H1 (cell line): ENCODE measurements around the gene SLC26A11. TPM values are rescaled to one million over a fixed set of nuclear protein-coding genes. Genes with fewer than 3 reads are reported as not detected.
A peak's percentile ranks its signal among the peaks of the same experiment; 100 is the strongest.

Source experiments
- CTCF ChIA-PET: fragments of 300-600 bp; sonication (Branson Sonifier 250); formaldehyde crosslinking; loops from one replicate; lab custom pipeline; 2021; ENCODE audit not compliant: partially characterized antibody; lab: Charles Lee
- POLR2A ChIA-PET: fragments of 300-600 bp; sonication (Branson Sonifier 250); formaldehyde crosslinking; loops from one replicate; lab custom pipeline; 2021; ENCODE audit warnings: inconsistent platforms; ENCODE audit not compliant: partially characterized antibody; lab: Charles Lee
- DNase-seq, 2 experiments: peaks; one replicate each; pipeline versions ENCODE4 v3.0.0 to v3.0.0-alpha.2; 2010 to 2022; ENCODE audit warnings: low spot score in 2 of 2, low read depth in 1 of 2, mixed read lengths in 1 of 2
- FAIRE-seq: peaks from 2 replicates; lab custom pipeline; 2011; peaks lifted over from hg19 to GRCh38; lab: Jason Lieb, UNC
- H2AFZ ChIP-seq: 2 replicates; pipeline ENCODE4 v1.8.1; 2012; ENCODE audit warnings: low read length, inconsistent platforms
- H2AK5ac ChIP-seq: 2 replicates; pipeline ENCODE4 v1.6.1; 2013; ENCODE audit warnings: low read depth, low read length
- H2BK120ac ChIP-seq: replicated peaks from 2 replicates; pipeline ENCODE3; 2013; ENCODE audit warnings: low read depth, low read length, inconsistent platforms
- H2BK12ac ChIP-seq: 2 replicates; pipeline ENCODE4 v1.6.1; 2013; ENCODE audit warnings: low read depth, low read length
- H2BK15ac ChIP-seq: 2 replicates; pipeline ENCODE4 v1.6.1; 2013; ENCODE audit warnings: low read length
- H2BK20ac ChIP-seq: 2 replicates; pipeline ENCODE4 v1.6.1; 2013; ENCODE audit warnings: low read length
- H2BK5ac ChIP-seq: 2 replicates; pipeline ENCODE4 v1.6.1; 2013; ENCODE audit warnings: low read depth, low read length
- H3K14ac ChIP-seq: 2 replicates; pipeline ENCODE4 v1.6.1; 2013; ENCODE audit warnings: inconsistent platforms; ENCODE audit not compliant: insufficient read length
- H3K18ac ChIP-seq: 2 replicates; pipeline ENCODE4 v1.6.1; 2013; ENCODE audit warnings: low read length; ENCODE audit errors: extremely low read depth
- H3K23ac ChIP-seq: 2 replicates; pipeline ENCODE4 v1.6.1; 2013; ENCODE audit warnings: inconsistent platforms; ENCODE audit not compliant: insufficient read length
- H3K23me2 ChIP-seq: 2 replicates; pipeline ENCODE4 v1.6.1; 2013; ENCODE audit warnings: low read depth, low read length
- H3K27ac ChIP-seq: 2 replicates; pipeline ENCODE4 v1.6.1; 2011; ENCODE audit warnings: low read depth, low read length, inconsistent platforms
- H3K27me3 ChIP-seq, 4 experiments: replicated peaks in 1 of 4; 1 replicate in 1 of 4; 2 replicates in 3 of 4; pipeline versions ENCODE4 v1.6.1 to v1.8.1; 2011 to 2013; ENCODE audit warnings: low read length in 3 of 4, mild to moderate bottlenecking in 3 of 4, inconsistent platforms in 2 of 4, mixed read lengths in 2 of 4, moderate library complexity in 1 of 4; ENCODE audit not compliant: control insufficient read depth in 3 of 4, insufficient read depth in 3 of 4; ENCODE audit errors: extremely low read depth in 1 of 4
- H3K36me3 ChIP-seq, 4 experiments: 2 replicates each; pipeline versions ENCODE4 v1.6.1 to v1.8.1; 2011 to 2013; ENCODE audit warnings: mild to moderate bottlenecking in 4 of 4, low read length in 3 of 4, moderate library complexity in 2 of 4, control low read depth in 1 of 4, inconsistent platforms in 1 of 4; ENCODE audit not compliant: insufficient read depth in 4 of 4, control insufficient read depth in 2 of 4
- H3K4ac ChIP-seq: replicated peaks from 2 replicates; pipeline ENCODE3; 2013; ENCODE audit warnings: low read length, low read depth, mixed read lengths, inconsistent platforms; ENCODE audit not compliant: insufficient read length
- H3K4me1 ChIP-seq, 4 experiments: replicated peaks in 1 of 4; 1 replicate in 1 of 4; 2 replicates in 3 of 4; pipeline versions ENCODE4 v1.6.1 to v1.8.1; 2011 to 2013; ENCODE audit warnings: low read length in 3 of 4, inconsistent platforms in 2 of 4, mixed read lengths in 1 of 4; ENCODE audit not compliant: insufficient read depth in 4 of 4, control insufficient read depth in 3 of 4
- H3K4me2 ChIP-seq, 2 experiments: 2 replicates each; pipeline versions ENCODE4 v1.6.1 to v1.8.1; 2011 to 2013; ENCODE audit warnings: low read depth in 2 of 2, low read length in 2 of 2, control low read depth in 1 of 2, inconsistent platforms in 1 of 2, mild to moderate bottlenecking in 1 of 2; ENCODE audit not compliant: insufficient read depth in 1 of 2
- H3K4me3 ChIP-seq, 4 experiments: fragments of 200-600, 300-600 bp in 1 of 4; sonication (generic), shearing (Covaris generic), sonication (Bioruptor Twin) in 1 of 4; 2 replicates each; pipeline versions ENCODE4 v1.5.1 to v1.8.1; 2011 to 2016; ENCODE audit warnings: low read length in 4 of 4, low read depth in 3 of 4, control low read depth in 2 of 4, inconsistent platforms in 2 of 4, mild to moderate bottlenecking in 2 of 4, mixed read lengths in 1 of 4, moderate library complexity in 1 of 4; ENCODE audit not compliant: insufficient read depth in 2 of 4; ENCODE audit errors: extremely low read depth in 1 of 4
- H3K56ac ChIP-seq: replicated peaks from 2 replicates; pipeline ENCODE3; 2013; ENCODE audit warnings: low read depth, mild to moderate bottlenecking, mixed read lengths, low read length, inconsistent platforms; ENCODE audit not compliant: insufficient read length
- H3K79me1 ChIP-seq: 2 replicates; pipeline ENCODE4 v1.6.1; 2013; ENCODE audit warnings: low read depth, low read length, control low read depth
- H3K79me2 ChIP-seq, 2 experiments: 2 replicates each; pipeline versions ENCODE4 v1.6.1 to v1.8.1; 2012 to 2013; ENCODE audit warnings: low read length in 2 of 2, mild to moderate bottlenecking in 2 of 2, inconsistent platforms in 1 of 2; ENCODE audit not compliant: insufficient read depth in 2 of 2, control insufficient read depth in 1 of 2
- H3K9ac ChIP-seq, 4 experiments: replicated peaks in 1 of 4; 1 replicate in 1 of 4; 2 replicates in 3 of 4; pipeline versions ENCODE4 v1.6.1 to v1.8.1; 2011 to 2013; ENCODE audit warnings: low read depth in 3 of 4, low read length in 3 of 4, control low read depth in 2 of 4, mild to moderate bottlenecking in 2 of 4, moderate library complexity in 2 of 4, inconsistent platforms in 1 of 4; ENCODE audit errors: extremely low read depth in 1 of 4
- H3K9me3 ChIP-seq, 2 experiments: 2 replicates each; pipeline versions ENCODE4 v1.6.1 to v1.8.1; 2012 to 2013; ENCODE audit warnings: mild to moderate bottlenecking in 2 of 2, moderate library complexity in 2 of 2, control low read depth in 1 of 2, inconsistent platforms in 1 of 2, low read depth in 1 of 2, low read length in 1 of 2, mixed read lengths in 1 of 2; ENCODE audit not compliant: insufficient read depth in 2 of 2
- H4K20me1 ChIP-seq, 2 experiments: replicated peaks in 1 of 2; 2 replicates each; pipeline versions ENCODE3 to v1.8.1; 2011 to 2013; ENCODE audit warnings: inconsistent platforms in 2 of 2, low read length in 2 of 2, mild to moderate bottlenecking in 1 of 2; ENCODE audit not compliant: insufficient read depth in 2 of 2, control insufficient read depth in 1 of 2
- H4K5ac ChIP-seq: 2 replicates; pipeline ENCODE4 v1.6.1; 2013; ENCODE audit warnings: low read length, low read depth, mixed read lengths, inconsistent platforms; ENCODE audit not compliant: insufficient read length
- H4K8ac ChIP-seq: 2 replicates; pipeline ENCODE4 v1.8.0; 2013; ENCODE audit warnings: mild to moderate bottlenecking, moderate library complexity, low read length, inconsistent platforms; ENCODE audit not compliant: insufficient read depth; ENCODE audit errors: extremely low read depth
- H4K91ac ChIP-seq: replicated peaks from 2 replicates; pipeline ENCODE3; 2013; ENCODE audit warnings: low read length, mixed read lengths, inconsistent platforms; ENCODE audit not compliant: insufficient read length
- BACH1 ChIP-seq: IDR thresholded peaks from 2 replicates; pipeline ENCODE4 v1.6.1; 2012; ENCODE audit warnings: low read length, improper control_type of control experiment
- CHD1 ChIP-seq: IDR thresholded peaks from 2 replicates; pipeline ENCODE4 v1.6.1; 2012; ENCODE audit warnings: low read depth, low read length, improper control_type of control experiment
- E2F6 ChIP-seq: IDR thresholded peaks from 2 replicates; pipeline ENCODE4 v1.6.1; 2012; ENCODE audit warnings: inconsistent platforms
- EZH2 ChIP-seq: fragments of 200-600 bp; sonication (generic); IDR thresholded peaks from 2 replicates; pipeline ENCODE4 v1.7.1; 2012; ENCODE audit warnings: low read depth, mild to moderate bottlenecking, moderate library complexity, low read length, inconsistent platforms; ENCODE audit not compliant: severe bottlenecking
- GTF2F1 ChIP-seq: IDR thresholded peaks from 2 replicates; pipeline ENCODE4 v1.6.1; 2012; ENCODE audit warnings: low read depth, low read length, improper control_type of control experiment, borderline replicate concordance
- KDM4A ChIP-seq: IDR thresholded peaks from one replicate; pipeline ENCODE4 v1.7.1; 2012; ENCODE audit warnings: low read depth, mild to moderate bottlenecking, moderate library complexity, low read length, inconsistent platforms; ENCODE audit not compliant: severe bottlenecking
- MAFK ChIP-seq: IDR thresholded peaks from 2 replicates; pipeline ENCODE4 v1.6.1; 2012; ENCODE audit warnings: low read depth, mild to moderate bottlenecking, improper control_type of control experiment, low read length
- POU5F1 ChIP-seq: IDR thresholded peaks from 2 replicates; pipeline ENCODE4 v1.6.1; 2011; ENCODE audit warnings: low read depth, mild to moderate bottlenecking, low read length, moderate library complexity
- RAD21 ChIP-seq, 2 experiments: IDR thresholded peaks in 1 of 2; conservative IDR thresholded peaks in 1 of 2; 2 replicates each; pipeline ENCODE4 v1.6.1; 2011; ENCODE audit warnings: low read depth in 2 of 2, low read length in 2 of 2, improper control_type of control experiment in 1 of 2, inconsistent platforms in 1 of 2, mild to moderate bottlenecking in 1 of 2, moderate library complexity in 1 of 2
- RFX5 ChIP-seq: IDR thresholded peaks from 2 replicates; pipeline ENCODE4 v1.6.1; 2011; ENCODE audit warnings: low read depth, low read length, improper control_type of control experiment, borderline replicate concordance
- RNF2 ChIP-seq: fragments of 200-900, 300-1000 bp; sonication (generic); IDR thresholded peaks from 2 replicates; pipeline ENCODE4 v1.7.1; 2016; ENCODE audit warnings: borderline replicate concordance, low read depth, mild to moderate bottlenecking, antibody characterized with exemption, low read length; ENCODE audit not compliant: poor library complexity, severe bottlenecking; ENCODE audit errors: missing control alignments
- SRF ChIP-seq: IDR thresholded peaks from 2 replicates; pipeline ENCODE4 v1.6.1; 2011; ENCODE audit warnings: mild to moderate bottlenecking, low read depth, low read length, moderate library complexity
- TEAD4 ChIP-seq: IDR thresholded peaks from 2 replicates; pipeline ENCODE4 v1.6.1; 2012; ENCODE audit warnings: low read depth, low read length, inconsistent platforms, mixed read lengths
- WGBS, 2 experiments: shearing (Covaris generic) in 1 of 2; methylation state at CpG; one replicate each; pipeline versions ENCODE4 v1.1.6 to v1.1.7; 2013 to 2015; ENCODE audit warnings: low lambda C conversion rate in 2 of 2, mixed read lengths in 2 of 2, inconsistent platforms in 1 of 2, low coverage in 1 of 2, missing lambda C conversion rate in 1 of 2; ENCODE audit not compliant: insufficient replicate concordance in 2 of 2, insufficient coverage in 1 of 2, insufficient read length in 1 of 2; ENCODE audit errors: extremely low coverage in 1 of 2, missing lambda C conversion rate in 1 of 2; 5-methylcytosine and 5-hydroxymethylcytosine counted together
- polyA plus RNA-seq, 7 experiments: library from polyadenylated mRNA; depleted of rRNA in 3 of 7; stranded (reverse) in 5 of 7; unstranded in 2 of 7; fragments of >200 nt in 5 of 7; fragments of 200-250 nt in 2 of 7; gene quantifications; 1 replicate in 5 of 7; 2 replicates in 1 of 7; 4 replicates in 1 of 7; pipeline versions ENCODE4 v1.2.1 to v1.2.3, GENCODE V29; 2011 to 2013; ENCODE audit warnings: missing spikeins in 2 of 7, mixed read lengths in 2 of 7
- total RNA-seq: library from RNA; stranded (reverse); fragmentation: NEBNext Ultra II Directional; extraction: Animal tissue kit (Norgen Biotek cat#: 25700); gene quantifications from 2 replicates; pipeline ENCODE4 v1.2.1, GENCODE V29; 2021

Gene SLC26A11
- total and polyA plus RNA-seq, 2 of the 8 experiments (the other 6 are each of a cell fraction or from before 2014, with no cell fraction given): 15.5 to 25.9 TPM

GRCh38 chr17:80209765-80210164 is 10.5 kb upstream of the SLC26A11 start:
- Histone ChIP-seq H3K14ac (no peak overlapping the region), H2BK5ac (no peak overlapping the region; the same call in 1 of the 2 replicates), H3K9ac (no peak overlapping the region), H3K23me2 (no peaks in the 10 kb centered on the region), H3K27me3 (no peaks in the 10 kb centered on the region), H3K18ac (no peak overlapping the region), H3K9me3 (no peaks in the 10 kb centered on the region), H2BK12ac (no peak overlapping the region), H3K4me3 (no peak overlapping the region), H3K56ac (no peak overlapping the region), H3K4me2 (no peak overlapping the region), H2AK5ac (no peak overlapping the region), H3K4ac (no peak overlapping the region), H2BK120ac (no peak overlapping the region), H4K5ac (no peak overlapping the region), H3K79me1 (no peaks in the 10 kb centered on the region), H4K8ac (peak overlapping the region; percentile 51; the same call in 1 of the 2 replicates), H4K20me1 (peaks cover 2 to 3% of the 10 kb centered on the region in 2 experiments), H3K27ac (no peak overlapping the region), H2BK15ac (no peak overlapping the region), H3K79me2 (no peaks in the 10 kb centered on the region), H3K36me3 (peaks cover 4 to 14% (median 11%) of the 10 kb centered on the region in 4 experiments; a peak in 4 of 8 replicates), H3K23ac (no peak overlapping the region), H4K91ac (no peak overlapping the region), H3K4me1 (no peaks in the 10 kb centered on the region), H2AFZ (no peak overlapping the region), H2BK20ac (no peak overlapping the region)
- DNase-seq (no peak), FAIRE-seq (no peak)
- CTCF ChIA-PET: interaction anchor here (0.6 to 9.0 kb wide), 4 partner anchors 16 to 92 kb away, joined by 3 to 90 read pairs (median 5); no protein-coding TSS in a partner anchor
- 89% methylated on average over 12 of the region's 12 CpGs; no CpG with 5 or more reads in 1 of the 2 experiments for WGBS, 2 experiments
- POLR2A ChIA-PET: interaction anchor here (0.7 to 2.6 kb wide), 3 partner anchors 16 to 74 kb away, joined by 3 to 9 read pairs (median 3); no protein-coding TSS in a partner anchor
- TF ChIP-seq TEAD4: no peak
- no peak for TF ChIP-seq SRF
- TF ChIP-seq E2F6: no peak
- no peak for TF ChIP-seq RNF2
- no peak for TF ChIP-seq RFX5
- TF ChIP-seq MAFK: no peak
- TF ChIP-seq EZH2: no peak
- TF ChIP-seq RAD21 (IDR thresholded peaks at IDR 0.05 in 1 of 2, conservative IDR thresholded peaks at IDR 0.05 in 1 of 2; ENCODE audit: low read depth in 2 of 2, low read length in 2 of 2): no peak
- no peak for TF ChIP-seq GTF2F1
- TF ChIP-seq KDM4A: no peak
- TF ChIP-seq BACH1: no peak
- TF ChIP-seq POU5F1: no peak
- TF ChIP-seq CHD1: no peak
